K562 (cell line): ENCODE data around the gene RPS19BP1. TPM values are rescaled to one million over a fixed set of nuclear protein-coding genes. Genes with fewer than 3 reads are reported as not detected.
A peak's percentile ranks its signal among the peaks of the same experiment; 100 is the strongest.

Source experiments
- ATAC-seq: fragments of 200-7000 bp; cut with Tn5 transposase; 3 replicates; pipeline ENCODE4 v1.9.1; 2020; ENCODE audit warnings: moderate library complexity
- BruUV-seq: library from RNA; stranded (reverse); fragments of 400-500 nt; replicated peaks from 2 replicates; lab custom pipeline; 2021; lab: Mats Ljungman, UMichigan
- CTCF ChIA-PET: fragments of 300-600 bp; formaldehyde crosslinking; extraction: SDS; loops from one replicate; lab custom pipeline; 2021; ENCODE audit warnings: low intra/inter-chr PET ratio; lab: Yijun Ruan, JAX
- POLR2A ChIA-PET: fragments of 300-600, 350-650 bp; sonication (Branson Sonifier 250); formaldehyde crosslinking; extraction: SDS; loops from one replicate; lab custom pipeline; 2021; ENCODE audit warnings: antibody characterized with exemption, inconsistent platforms; lab: Yijun Ruan, JAX
- DNase-seq, 4 experiments: peaks; one replicate each; pipeline versions ENCODE4 v3.0.0 to v3.0.0-alpha.2; 2011 to 2018; ENCODE audit warnings: low spot score in 3 of 4, mixed read lengths in 3 of 4; ENCODE audit errors: extremely low read depth in 1 of 4
- FAIRE-seq: peaks from 2 replicates; lab custom pipeline; 2011; peaks lifted over from hg19 to GRCh38; lab: Jason Lieb, UNC
- H2AFZ ChIP-seq: 2 replicates; pipeline ENCODE4 v1.6.0; 2011; ENCODE audit warnings: low read depth, low read length, control low read depth, inconsistent platforms
- H3K27ac ChIP-seq: fragments of 200-600 bp; 3 replicates; pipeline ENCODE4 v1.8.0; 2011; ENCODE audit warnings: low read depth, mild to moderate bottlenecking, control low read depth, inconsistent platforms, low read length, moderate library complexity, mixed read lengths; ENCODE audit errors: extremely low read depth
- H3K27me3 ChIP-seq, 2 experiments: fragments of 300-600 bp in 1 of 2; 2 replicates in 1 of 2; 3 replicates in 1 of 2; pipeline versions ENCODE4 v1.6.0 to v1.8.0; 2011; ENCODE audit warnings: inconsistent platforms in 2 of 2, low read length in 2 of 2, mild to moderate bottlenecking in 1 of 2, mixed read lengths in 1 of 2, moderate library complexity in 1 of 2; ENCODE audit not compliant: control insufficient read depth in 2 of 2, insufficient read depth in 2 of 2
- H3K36me3 ChIP-seq: fragments of 300-600 bp; 3 replicates; pipeline ENCODE4 v1.8.0; 2011; ENCODE audit warnings: mild to moderate bottlenecking, low read length, inconsistent platforms; ENCODE audit not compliant: control insufficient read depth, insufficient read depth
- H3K4me1 ChIP-seq, 2 experiments: fragments of 200-600 bp in 1 of 2; replicated peaks in 1 of 2; 2 replicates in 1 of 2; 3 replicates in 1 of 2; pipeline versions ENCODE4 v1.5.1 to v1.8.0; 2011; ENCODE audit warnings: inconsistent platforms in 2 of 2, low read length in 2 of 2, mild to moderate bottlenecking in 1 of 2, mixed read lengths in 1 of 2, moderate library complexity in 1 of 2; ENCODE audit not compliant: control insufficient read depth in 2 of 2, insufficient read depth in 2 of 2
- H3K4me2 ChIP-seq: 2 replicates; pipeline ENCODE4 v1.6.1; 2011; ENCODE audit warnings: low read length, control low read depth, inconsistent platforms, mixed read lengths; ENCODE audit not compliant: insufficient read depth
- H3K4me3 ChIP-seq: fragments of 200-600 bp; sonication (generic), shearing (Covaris generic); 2 replicates; pipeline ENCODE4 v1.5.1; 2016; ENCODE audit warnings: control low read depth, inconsistent platforms
- H3K79me2 ChIP-seq: fragments of 200-600 bp; 3 replicates; pipeline ENCODE4 v1.8.0; 2011; ENCODE audit warnings: low read length, inconsistent platforms; ENCODE audit not compliant: control insufficient read depth, insufficient read depth
- H3K9ac ChIP-seq, 2 experiments: 2 replicates each; pipeline versions ENCODE4 v1.6.0 to v1.6.1; 2011; ENCODE audit warnings: low read depth in 2 of 2, low read length in 2 of 2, control low read depth in 1 of 2, inconsistent platforms in 1 of 2, mild to moderate bottlenecking in 1 of 2, mixed read lengths in 1 of 2; ENCODE audit not compliant: insufficient read depth in 1 of 2
- H3K9me1 ChIP-seq: one replicate; pipeline ENCODE4 v1.6.0; 2011; ENCODE audit warnings: inconsistent platforms, mild to moderate bottlenecking, low read length, moderate library complexity; ENCODE audit not compliant: control insufficient read depth, insufficient read depth
- H3K9me3 ChIP-seq: replicated peaks from 2 replicates; pipeline ENCODE4 v1.5.1; 2011; ENCODE audit warnings: low read depth, low read length, inconsistent platforms; ENCODE audit not compliant: control insufficient read depth, insufficient read depth
- H4K20me1 ChIP-seq: replicated peaks from 2 replicates; pipeline ENCODE4 v1.6.1; 2011; ENCODE audit warnings: low read length, inconsistent platforms, mixed read lengths; ENCODE audit not compliant: control insufficient read depth, insufficient read depth
- ARID4B ChIP-seq: sonication (generic); formaldehyde crosslinking; IDR thresholded peaks from 2 replicates; pipeline ENCODE4 v1.8.0; 2022; ENCODE audit warnings: mild to moderate bottlenecking, missing genetic modification reagents
- BCLAF1 ChIP-seq, 2 experiments: fragments of 450-650 bp in 1 of 2; IDR thresholded peaks; 2 replicates each; pipeline ENCODE4 v1.6.1; 2011 to 2017; ENCODE audit warnings: low read depth in 2 of 2, antibody characterized with exemption in 1 of 2, borderline replicate concordance in 1 of 2, low read length in 1 of 2, mild to moderate bottlenecking in 1 of 2, mixed read lengths in 1 of 2; ENCODE audit not compliant: control insufficient read depth in 1 of 2
- CEBPB ChIP-seq: fragments of 450-650 bp; IDR thresholded peaks from 2 replicates; pipeline ENCODE4 v1.6.1; 2016; ENCODE audit warnings: missing genetic modification characterization, missing compliant biosample characterization
- CREB1 ChIP-seq, 2 experiments: sonication (generic) in 1 of 2; formaldehyde crosslinking in 1 of 2; IDR thresholded peaks; 2 replicates each; pipeline versions ENCODE4 v1.6.1 to v1.8.0; 2012 to 2022; ENCODE audit warnings: inconsistent platforms in 1 of 2, mild to moderate bottlenecking in 1 of 2, missing genetic modification reagents in 1 of 2, moderate library complexity in 1 of 2
- GATA2 ChIP-seq: sonication (generic); formaldehyde crosslinking; IDR thresholded peaks from 2 replicates; pipeline ENCODE4 v1.4.0; 2020; ENCODE audit warnings: mild to moderate bottlenecking, missing genetic modification reagents
- HOXB6 ChIP-seq: fragments of 250-450 bp; sonication (Bioruptor Pico); IDR thresholded peaks from 2 replicates; pipeline ENCODE4 v1.5.1; 2022; ENCODE audit warnings: mild to moderate bottlenecking, borderline replicate concordance
- MBD2 ChIP-seq: sonication (generic); IDR thresholded peaks from 2 replicates; pipeline ENCODE4 v1.6.1; 2016; ENCODE audit warnings: low read depth, borderline replicate concordance
- PPARD ChIP-seq: fragments of 250-450 bp; sonication (Bioruptor Pico); IDR thresholded peaks from 2 replicates; pipeline ENCODE4 v1.8.0; 2022; ENCODE audit warnings: inconsistent platforms, mild to moderate bottlenecking, moderate library complexity
- RBM14 ChIP-seq: fragments of 200-400 bp; formaldehyde crosslinking; IDR thresholded peaks from 2 replicates; pipeline ENCODE4 v1.6.1; 2018; ENCODE audit warnings: low read depth, mild to moderate bottlenecking, low read length, moderate library complexity, borderline replicate concordance; ENCODE audit not compliant: insufficient read depth
- ZMIZ1 ChIP-seq, 2 experiments: fragments of 150-350 bp in 1 of 2; IDR thresholded peaks; 2 replicates each; pipeline ENCODE4 v1.6.1; 2012 to 2016; ENCODE audit warnings: low read depth in 2 of 2, low read length in 2 of 2, mild to moderate bottlenecking in 1 of 2, moderate library complexity in 1 of 2
- WGBS: fragments of 100-300 bp; shearing (Covaris generic); methylation state at CpG from one replicate; pipeline ENCODE4 v1.1.6; 2016; ENCODE audit warnings: low coverage, mixed read lengths; ENCODE audit not compliant: insufficient coverage; ENCODE audit errors: missing lambda C conversion rate; 5-methylcytosine and 5-hydroxymethylcytosine counted together
- in situ Hi-C: fragments of 300-500 bp; cut with MboI; formaldehyde crosslinking; loops from 4 replicates; pipeline ENCODE4 v1.15.0; 2018; ENCODE audit warnings: inconsistent platforms, mixed read lengths
- intact Hi-C: fragments of 100-400 bp; cut with micrococcal nuclease; formaldehyde crosslinking; loops from 2 replicates; pipeline ENCODE4 v1.14.2; 2022
- polyA plus RNA-seq, 8 experiments: library from polyadenylated mRNA; depleted of rRNA in 4 of 8; stranded (reverse) in 5 of 8; unstranded in 3 of 8; fragments of >200 nt; fragmentation: Nextera tagmentation in 2 of 8; fragmentation: Illumina TruSeq in 1 of 8; extraction: Ambion mirVana in 2 of 8; extraction: Trizol in 1 of 8; gene quantifications; 2 replicates each; pipeline versions ENCODE4 v1.2.1 to v1.2.3, GENCODE V29; 2011 to 2014; ENCODE audit warnings: inconsistent platforms in 1 of 8, missing spikeins in 1 of 8
- total RNA-seq, 7 experiments: library from RNA; depleted of rRNA in 6 of 7; stranded (reverse); fragments of >200 nt in 6 of 7; fragmentation: Illumina TruSeq in 2 of 7; extraction: Trizol in 2 of 7; gene quantifications; 2 replicates each; pipeline versions ENCODE4 v1.2.1 to v1.2.3, GENCODE V29; 2011 to 2021; ENCODE audit warnings: low replicate concordance in 1 of 7

The RPS19BP1 gene
- total and polyA plus RNA-seq, 9 of the 15 experiments (the other 6 are each of a cell fraction or from before 2014, with no cell fraction given), result 3.0 to 223 (median 84.3) TPM

- intact Hi-C loops, result no loop called here
- POLR2A ChIA-PET, result interaction anchor here (1.5 kb wide), 1 partner anchor 31 kb away, joined by 4 read pairs; no protein-coding TSS in a partner anchor
- FAIRE-seq, result no peak
- TF ChIP-seq CREB1 (IDR thresholded peaks at IDR 0.05) (no peak), CREB1 (CRISPR knock-in tag; IDR thresholded peaks at IDR 0.05) (no peak), BCLAF1 (IDR thresholded peaks at IDR 0.05; ENCODE audit: borderline replicate concordance in 1 of 2, control insufficient read depth in 1 of 2, low read depth in 2 of 2, low read length in 1 of 2) (no peak), GATA2 (no peak), ARID4B (CRISPR knock-in tag) (no peak), PPARD (no peak), RBM14 (no peak), ZMIZ1 (IDR thresholded peaks at IDR 0.05; ENCODE audit: low read depth in 2 of 2, low read length in 2 of 2) (no peak), CEBPB (tag) (no peak), HOXB6 (CRISPR knock-in tag) (no peak), MBD2 (no peak)
Measured at GRCh38 chr22:39492186-39492585, 40.4 kb downstream of the RPS19BP1 start.

More at GRCh38 chr22:39492186-39492585, 40.4 kb downstream of the RPS19BP1 start:
- Histone ChIP-seq H3K27me3 (no peaks in the 10 kb centered on the region), H3K9me1 (no peaks in the 10 kb centered on the region), H3K79me2 (peaks cover 23% of the 10 kb centered on the region; the same call in 2 of the 3 replicates), H2AFZ (no peak overlapping the region), H3K4me3 (no peak overlapping the region), H3K9ac (0 out of 4 replicates have a peak overlapping the region, but pooled peaks of 1 of the 2 experiments have one; percentile 17), H3K4me1 (peaks cover 34 to 42% of the 10 kb centered on the region in 2 experiments), H3K36me3 (peaks cover 10% of the 10 kb centered on the region; the same call in 1 of the 3 replicates), H3K9me3 (no peaks in the 10 kb centered on the region), H3K4me2 (no peak overlapping the region), H4K20me1 (no peaks in the 10 kb centered on the region), H3K27ac (no peak overlapping the region)
- DNase-seq (no peak), ATAC-seq (no peak)
- WGBS, result 46% methylated on average over 2 of the region's 3 CpGs
- in situ Hi-C loops, result no loop called here
- no TSS peak for BruUV-seq
- CTCF ChIA-PET, result no interaction called here
